Stimulated activated CD8-positive, alpha-beta memory T cell treated with anti-CD3 and anti-CD28 coated beads, Interleukin-12 subunit alpha, Interleukin-12 subunit beta, amount 100 ng/mL, for 1 hour (primary cell): ENCODE results near the gene IL17RC.
A peak's percentile ranks its signal among the peaks of the same experiment; 100 is the strongest.
"Not testable (repeated sequence)": the region's sequence is repeated elsewhere in the genome, so short reads cannot be mapped to it uniquely, and the experiment has no call there.

ENCODE experiments used
- DNase-seq: peaks from one replicate; pipeline ENCODE4 v3.0.0-alpha.2; 2020; ENCODE audit warnings: low read depth

The IL17RC gene

GRCh38 chr3:9916734-9917680 lies at the start of gene IL17RC:
TSS of gene IL17RC (plus strand) at chr3:9917098. CDS start at chr3:9917316, 218 bp downstream.
- no peak for DNase-seq

GRCh38 chr3:9867106-9867505 lies 49.8 kb upstream of the IL17RC start:
- no peak for DNase-seq

- DNase-seq: no peak
These were observed 46.9 kb upstream of the IL17RC start for GRCh38 chr3:9869955-9870354.

GRCh38 chr3:9870978-9871377 lies 45.9 kb upstream of the IL17RC start:
- DNase-seq: no peak

GRCh38 chr3:9872067-9872466 lies 44.8 kb upstream of the IL17RC start:
- not testable (repeated sequence) for DNase-seq

GRCh38 chr3:9875448-9875847 lies 41.5 kb upstream of the IL17RC start:
- DNase-seq: no peak

GRCh38 chr3:9876255-9876654 lies 40.6 kb upstream of the IL17RC start:
- not testable (repeated sequence) for DNase-seq

- DNase-seq: no peak
These were observed 39.9 kb upstream of the IL17RC start for GRCh38 chr3:9876991-9877390.

- DNase-seq: no peak
These were observed 38.2 kb upstream of the IL17RC start for GRCh38 chr3:9878700-9879099.

- no peak for DNase-seq
These were observed 36.9 kb upstream of the IL17RC start, which contains the start of gene CIDEC for GRCh38 chr3:9879830-9880549. TSS of gene CIDEC (minus strand) at chr3:9880253. CDS start at chr3:9878486, 1,767 bp downstream.

- DNase-seq: no peak
These were observed 35.5 kb upstream of the IL17RC start for GRCh38 chr3:9881441-9881840.

GRCh38 chr3:9883706-9884554 lies 33.0 kb upstream of the IL17RC start:
- no peak for DNase-seq

GRCh38 chr3:9884555-9885165 lies 32.2 kb upstream of the IL17RC start:
- no peak for DNase-seq

GRCh38 chr3:9886328-9886727 lies 30.6 kb upstream of the IL17RC start:
- DNase-seq: no peak

- no peak for DNase-seq
These were observed 29.4 kb upstream of the IL17RC start for GRCh38 chr3:9887480-9887879.

GRCh38 chr3:9888540-9888939 lies 28.4 kb upstream of the IL17RC start:
- DNase-seq: no peak

- no peak for DNase-seq
These were observed 27.5 kb upstream of the IL17RC start for GRCh38 chr3:9889405-9889804.

GRCh38 chr3:9890249-9891071 lies 26.4 kb upstream of the IL17RC start, which contains the start of gene JAGN1:
TSS of gene JAGN1 (plus strand) at chr3:9890610. CDS start at chr3:9890723, 113 bp downstream.
- peak; percentile 85 for DNase-seq

- no peak for DNase-seq
These were observed 25.8 kb upstream of the IL17RC start for GRCh38 chr3:9891072-9891622.

GRCh38 chr3:9893739-9894138 lies 23.2 kb upstream of the IL17RC start:
- DNase-seq: no peak
